EH (cell line): ENCODE results near the gene KIN.
"Not testable (repeated sequence)": the region's sequence is repeated elsewhere in the genome, so short reads cannot be mapped to it uniquely, and the experiment has no call there.

Experiments
- DNase-seq: peaks from one replicate; pipeline ENCODE4 v3.0.0-alpha.2; 2015; ENCODE audit warnings: low read depth

The KIN gene

DNA sequence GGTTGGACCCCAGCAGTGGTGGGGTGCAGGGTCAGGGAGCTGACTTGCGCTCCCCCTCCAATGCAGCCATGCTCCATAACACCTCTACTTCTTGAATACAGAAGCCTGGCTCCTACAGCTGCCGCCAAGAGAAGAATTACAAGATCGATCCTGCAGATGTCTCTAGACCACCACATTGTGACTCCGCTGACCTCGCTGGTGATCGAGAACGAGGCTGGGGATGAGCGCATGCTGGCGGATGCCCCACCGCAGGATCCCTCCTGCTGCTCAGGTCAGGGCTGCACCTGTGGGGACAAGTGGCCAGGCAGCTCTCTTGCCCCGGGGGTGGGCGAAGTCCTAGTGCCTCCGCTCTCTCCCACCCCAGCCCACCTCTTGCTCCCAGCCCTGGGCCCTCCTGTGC, 53.0 kb downstream of the KIN start:
- no peak for DNase-seq

DNA sequence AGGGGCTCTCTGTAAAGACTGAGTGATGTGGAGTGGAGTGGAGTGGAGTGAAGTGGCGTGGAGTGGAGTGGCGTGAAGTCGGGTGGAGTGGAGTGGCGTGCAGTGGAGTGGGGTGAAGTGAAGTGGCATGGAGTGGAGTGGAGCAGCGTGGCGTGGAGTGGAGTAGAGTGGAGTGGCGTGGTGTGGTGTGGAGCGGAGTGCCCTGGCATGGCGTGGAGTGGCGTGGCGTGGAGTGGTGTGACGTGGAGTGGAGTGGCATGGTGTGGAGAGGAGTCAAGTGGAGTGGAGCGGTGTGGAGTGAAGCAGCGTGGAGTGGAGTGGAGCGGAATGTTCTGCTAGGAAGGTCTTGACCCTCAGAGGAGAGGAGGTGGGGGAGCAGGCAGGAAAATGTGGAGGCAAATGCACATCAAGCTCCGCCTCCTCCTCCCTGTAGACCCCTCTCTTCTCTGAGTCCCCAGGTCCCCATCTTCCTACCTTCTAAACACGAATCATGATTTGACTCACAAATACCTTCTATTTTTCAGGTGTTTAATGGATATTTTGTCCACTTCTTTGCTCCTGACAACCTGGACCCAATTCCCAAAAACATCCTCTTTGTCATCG, 64.8 kb downstream of the KIN start:
- no peak for DNase-seq

DNA sequence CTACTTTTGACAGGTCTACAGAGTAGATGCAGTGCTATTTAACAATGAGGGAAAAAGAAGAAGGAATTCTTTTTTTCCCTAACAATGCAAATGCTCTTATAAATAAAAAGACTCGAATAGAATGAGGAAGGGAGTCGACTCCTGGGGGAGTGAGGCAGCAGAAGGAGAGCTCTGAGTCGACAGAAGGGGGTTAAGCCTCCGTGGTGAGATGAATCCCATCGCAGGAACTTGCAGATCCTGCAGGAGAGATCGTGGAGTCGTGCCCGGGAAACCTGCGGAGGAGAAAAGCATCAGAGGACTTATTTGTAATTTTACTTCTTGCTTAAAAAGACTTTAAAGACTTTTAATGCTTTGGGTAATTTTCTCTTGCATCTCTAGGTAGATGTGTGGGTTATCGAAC, 67.3 kb downstream of the KIN start:
- DNase-seq: no peak

DNA sequence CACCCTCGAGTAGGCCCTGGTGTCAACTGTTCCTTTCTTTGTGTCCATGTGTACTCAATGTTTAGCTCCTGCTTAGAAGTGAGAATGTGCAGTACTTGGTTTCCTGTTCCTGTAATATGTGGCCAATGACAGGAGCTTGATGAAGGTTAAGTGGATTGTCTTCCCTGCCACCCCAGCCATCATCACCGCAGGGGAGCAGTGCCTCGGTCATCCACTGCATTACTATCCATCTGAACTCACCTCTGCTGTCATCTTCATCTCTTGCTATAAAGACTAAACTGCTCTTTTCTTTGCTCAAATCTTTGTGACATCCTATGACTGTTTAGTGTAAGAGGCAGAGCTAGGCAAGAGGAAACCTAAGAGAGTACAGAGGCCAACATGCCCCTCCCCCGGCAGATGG, 69.1 kb downstream of the KIN start:
- no peak for DNase-seq

DNA sequence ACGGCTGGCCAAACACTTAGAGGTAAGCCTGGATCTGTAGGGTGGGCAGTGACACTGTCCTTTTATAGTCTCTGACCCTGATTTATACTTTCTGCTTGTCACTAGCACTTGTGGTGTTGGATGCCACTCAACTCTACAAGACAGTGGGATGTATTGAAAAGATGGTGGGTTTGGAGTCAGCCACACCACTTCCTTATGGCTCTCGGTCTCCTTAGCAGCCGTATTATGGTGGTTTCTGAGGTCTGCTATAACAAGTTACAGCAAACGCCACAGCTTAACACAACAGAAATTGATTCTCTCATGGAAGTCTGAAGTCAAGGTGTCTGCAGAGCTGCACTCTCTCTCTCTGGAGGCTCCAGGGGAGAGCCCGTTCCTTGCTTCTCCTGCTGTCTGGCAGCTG, 70.0 kb downstream of the KIN start:
- no peak for DNase-seq

DNA sequence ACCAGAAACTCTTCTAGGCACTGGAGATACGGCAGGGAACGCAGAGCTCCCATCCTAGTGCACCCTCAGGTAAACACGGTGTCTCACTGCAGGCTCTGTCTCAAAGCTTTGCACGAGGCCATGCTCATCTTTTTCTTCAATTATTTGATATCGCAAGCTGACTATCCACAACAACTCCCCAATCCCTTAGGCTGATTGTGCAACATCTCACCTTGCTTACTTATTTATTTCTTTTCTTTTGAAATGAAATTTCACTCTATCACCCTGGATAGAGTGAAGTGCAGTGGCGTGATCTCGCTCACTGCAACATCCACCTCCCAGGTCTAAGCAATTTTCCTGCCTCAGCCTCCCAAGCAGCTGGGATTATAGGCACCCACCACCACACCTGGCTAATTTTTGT, 72.3 kb downstream of the KIN start:
- DNase-seq: no peak

DNA sequence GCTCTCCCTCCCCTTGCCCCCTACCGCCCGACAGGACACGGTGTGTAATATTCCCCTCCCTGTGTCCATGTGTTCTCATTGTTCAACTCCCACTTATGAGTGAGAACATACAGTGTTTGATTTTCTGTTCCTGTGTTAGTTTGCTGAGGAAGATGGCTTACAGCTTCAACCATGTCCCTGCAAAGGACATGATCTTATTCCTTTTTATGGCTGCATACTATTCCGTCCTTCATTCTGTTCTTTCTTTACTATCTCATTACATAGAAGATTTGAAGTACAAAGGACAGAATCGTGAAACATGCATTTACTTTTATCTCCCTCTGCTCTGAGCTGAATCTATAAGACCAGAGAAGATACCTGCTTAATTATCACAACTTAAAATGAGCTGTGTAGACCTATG, 76.7 kb downstream of the KIN start:
- DNase-seq: not testable (repeated sequence)

DNA sequence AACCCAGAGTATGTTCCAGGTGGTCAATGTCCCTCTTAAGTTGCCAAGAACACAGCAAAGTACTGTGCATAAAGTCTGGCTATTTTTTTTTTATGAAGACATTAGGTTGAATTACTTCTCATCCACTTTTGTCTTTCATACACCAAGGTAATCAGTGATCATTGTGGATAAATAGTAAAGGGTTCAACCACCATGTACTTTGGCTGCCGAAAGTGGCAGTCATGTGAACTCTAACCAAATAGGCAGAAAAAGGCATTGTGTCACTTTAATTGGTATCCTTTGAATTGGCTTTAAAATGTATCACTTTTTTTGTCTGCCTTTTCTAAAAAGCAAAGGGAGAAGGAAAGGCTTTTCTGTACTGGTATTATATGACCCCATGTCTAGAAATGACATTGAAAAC, 77.3 kb downstream of the KIN start:
- DNase-seq: no peak

DNA sequence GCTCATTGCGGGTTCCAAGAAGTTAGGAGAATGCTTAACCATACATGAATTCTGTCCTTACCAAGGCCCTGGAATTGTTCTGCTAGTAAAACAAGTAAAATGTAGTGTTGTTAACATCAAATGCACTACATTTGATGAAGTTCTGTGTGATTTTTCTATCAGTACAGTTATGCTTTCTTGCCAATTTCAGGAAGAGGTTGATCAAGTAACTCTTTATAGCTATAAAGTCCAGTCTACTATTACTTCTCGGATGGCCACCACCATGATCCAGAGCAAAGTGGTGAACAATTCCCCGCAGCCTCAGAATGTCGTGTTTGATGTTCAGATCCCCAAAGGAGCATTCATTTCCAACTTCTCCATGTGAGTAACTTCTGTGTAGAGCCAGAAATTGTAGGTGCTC, 79.0 kb downstream of the KIN start:
- no peak for DNase-seq

DNA sequence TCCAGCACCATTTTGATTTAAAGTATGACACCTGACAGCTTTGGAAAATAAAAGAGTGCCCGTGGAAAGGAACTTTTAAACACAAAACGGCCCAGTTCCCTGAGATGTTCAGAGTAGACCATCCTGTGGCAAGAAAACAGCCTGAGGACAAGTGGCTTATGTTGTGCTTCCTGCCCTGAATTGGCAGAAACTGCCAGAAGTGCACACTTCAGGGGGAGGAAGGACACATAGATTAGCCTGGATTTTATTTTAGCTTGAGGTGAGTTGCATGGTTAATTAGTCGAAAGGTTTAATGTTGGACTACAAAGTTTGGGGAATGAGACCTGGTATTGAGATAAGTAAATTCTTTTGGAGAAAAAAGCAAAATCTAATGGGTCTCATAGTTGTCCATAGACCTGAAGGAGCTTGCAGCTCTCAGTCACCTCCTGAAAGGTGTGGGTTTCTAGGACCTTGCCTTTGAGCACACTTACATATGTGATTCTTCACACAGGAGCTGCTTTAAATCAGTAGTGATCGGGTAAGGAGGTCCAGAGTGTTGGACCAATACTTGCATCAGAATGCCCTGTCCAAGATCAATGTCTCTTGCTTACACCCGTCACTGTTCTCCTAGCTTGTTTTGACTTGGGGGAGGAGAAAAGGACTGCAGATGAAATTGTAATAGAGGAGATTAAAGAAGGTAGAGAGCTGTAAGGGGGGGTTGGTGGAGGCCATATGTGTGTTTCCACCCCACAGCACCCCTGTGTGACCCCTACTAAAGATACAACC, 79.8 kb downstream of the KIN start:
- no peak for DNase-seq

DNA sequence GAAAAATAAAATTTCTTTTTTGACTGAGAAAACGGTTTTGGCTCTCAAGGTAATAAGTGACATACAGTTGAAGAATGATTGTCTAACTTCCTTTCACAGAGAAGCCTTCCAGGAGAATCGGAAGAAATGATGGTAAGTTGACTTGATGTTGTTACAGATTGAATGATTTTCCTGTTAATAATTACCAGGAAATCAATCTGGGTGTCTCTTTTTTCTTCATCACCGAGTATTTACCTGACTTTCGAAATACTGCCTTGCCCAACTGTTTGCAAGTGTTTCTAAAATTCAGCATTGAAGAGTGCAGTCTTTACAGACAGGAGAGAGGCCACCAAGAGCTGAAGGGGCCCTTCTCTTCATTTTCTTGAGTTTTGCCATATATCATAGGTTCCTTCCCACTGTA, 80.7 kb downstream of the KIN start:
- DNase-seq: no peak

DNA sequence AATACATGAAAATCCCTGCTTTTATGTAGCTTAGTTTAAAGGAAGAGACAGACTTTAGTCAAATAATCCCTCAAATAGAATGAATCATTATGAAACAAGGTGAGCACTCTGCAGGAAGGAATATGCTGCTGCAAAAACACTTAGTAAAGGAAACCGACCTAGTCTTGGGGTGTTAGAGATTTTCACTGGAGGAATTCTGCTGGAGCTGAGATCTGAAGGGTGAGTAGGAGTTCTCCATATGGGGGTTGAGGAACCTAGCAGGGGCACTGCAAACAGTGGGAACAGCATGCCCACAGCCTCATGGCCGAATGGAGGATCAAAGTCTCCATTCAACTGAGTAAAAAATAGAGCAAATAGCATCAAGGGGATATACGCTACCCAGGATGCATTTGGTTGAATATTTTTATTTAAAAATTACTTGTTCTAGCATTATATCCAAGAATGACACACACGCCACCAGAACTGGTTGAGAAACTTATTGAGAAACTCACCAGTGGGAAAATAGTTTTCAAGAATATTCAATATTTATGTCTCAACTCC, 81.2 kb downstream of the KIN start:
- no peak for DNase-seq

DNA sequence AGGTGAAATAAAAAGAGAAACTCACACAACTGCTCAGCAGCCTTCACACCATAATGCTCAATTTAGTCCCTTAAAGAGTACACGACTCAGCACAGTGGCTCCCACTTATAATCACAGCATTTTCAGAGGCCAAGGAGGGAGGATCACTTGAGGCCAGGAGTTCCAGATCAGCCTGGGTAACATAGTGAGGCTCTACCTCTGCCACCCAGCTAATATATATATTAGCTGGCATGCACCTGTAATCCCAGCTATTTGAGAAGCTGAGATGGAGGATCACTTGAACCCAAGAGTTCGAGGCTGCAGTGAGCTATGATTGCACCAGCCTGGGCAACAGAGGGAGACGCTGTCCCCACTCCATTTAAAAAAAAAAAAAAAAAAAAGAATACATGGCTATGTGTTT, 82.5 kb downstream of the KIN start:
- no peak for DNase-seq

DNA sequence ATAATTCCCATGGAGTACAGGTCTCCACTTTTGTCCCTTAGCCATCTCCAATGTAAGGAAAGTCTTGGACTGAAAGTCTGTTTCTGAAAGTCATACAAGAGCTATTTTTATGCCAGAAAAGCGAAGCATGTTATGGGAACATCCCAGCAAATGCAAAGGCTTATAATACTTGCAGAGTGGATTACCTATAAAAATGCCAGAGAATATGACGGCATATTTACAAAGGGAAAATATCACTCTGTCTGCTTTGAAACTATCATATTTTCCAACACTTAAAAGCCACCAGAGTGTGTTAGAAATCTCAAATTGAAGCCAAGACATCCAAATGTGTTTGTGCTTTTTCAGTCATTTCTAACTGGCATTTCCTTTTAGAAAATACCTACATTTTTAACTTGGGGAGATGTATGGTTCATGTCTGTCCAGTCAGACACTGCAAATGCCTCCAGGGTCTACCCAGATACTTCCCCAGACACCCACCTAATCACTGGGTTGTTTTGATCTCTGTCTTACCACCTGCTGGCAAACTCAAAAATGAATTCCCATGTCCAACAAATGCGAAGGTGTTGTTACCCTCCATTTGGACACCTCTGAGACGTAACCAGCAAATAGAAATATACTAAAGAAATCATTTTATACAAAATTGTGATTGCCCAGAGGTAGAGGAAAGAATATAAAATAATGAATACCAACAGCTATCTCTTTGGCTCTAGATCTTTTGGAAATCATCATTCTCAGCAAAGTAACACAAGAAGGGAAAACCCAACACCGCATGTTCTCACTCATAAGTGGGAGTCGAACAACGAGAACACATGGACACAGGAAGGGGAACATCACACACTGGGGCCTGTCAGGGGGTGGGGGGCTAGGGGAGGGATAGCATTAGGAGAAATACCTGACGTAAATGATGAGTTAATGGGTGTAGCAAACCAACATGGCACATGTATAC, 83.4 kb downstream of the KIN start:
- no peak for DNase-seq

DNA sequence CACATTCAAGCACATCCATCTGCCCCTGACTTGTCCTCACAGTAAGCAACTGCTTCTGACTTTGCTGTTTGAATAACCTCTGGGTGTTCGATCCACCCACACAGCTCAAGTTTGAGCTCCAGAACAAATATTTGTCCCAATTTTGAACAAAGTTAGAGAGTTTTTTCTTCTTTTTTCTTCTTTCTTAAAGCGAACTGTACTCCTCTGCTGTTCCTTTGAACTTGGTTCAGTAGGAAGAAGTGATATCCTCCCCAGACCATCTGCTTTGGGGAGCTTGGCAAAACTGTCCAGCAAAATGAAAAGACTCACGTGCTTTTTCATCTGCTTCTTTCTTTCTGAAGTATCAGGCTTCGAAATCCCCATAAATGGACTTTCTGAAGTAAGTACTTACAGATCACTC, 84.7 kb downstream of the KIN start, which contains the start of gene ITIH2:
TSS of gene ITIH2 (plus strand) at position 177 of the 400 bp plus-strand sequence. CDS start at position 296, 119 bp downstream.
- DNase-seq: no peak

DNA sequence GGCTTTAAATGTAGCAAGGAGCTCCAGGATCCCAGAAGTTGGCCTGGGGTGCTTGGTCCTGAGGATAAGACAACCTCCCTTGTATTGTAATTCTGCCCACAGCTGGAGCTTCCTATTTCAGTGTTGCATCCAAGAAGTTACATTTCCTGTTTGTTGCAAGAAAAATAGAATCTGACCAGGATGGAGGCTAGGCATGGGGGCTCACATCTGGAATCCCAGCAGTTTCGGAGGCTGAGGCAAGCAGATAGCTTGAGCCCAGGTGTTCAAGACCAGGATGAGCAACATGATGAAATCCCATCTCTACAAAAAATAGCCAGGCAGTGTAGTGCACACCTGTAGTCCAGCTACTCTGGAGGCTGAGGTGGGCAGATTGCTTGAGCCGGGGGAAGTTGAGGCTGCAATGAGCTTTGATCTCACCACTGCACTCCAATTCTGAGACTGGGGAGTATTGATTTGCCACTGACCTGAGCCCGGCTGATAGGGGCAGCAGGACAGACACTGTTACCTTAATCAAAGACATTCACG, 85.4 kb downstream of the KIN start:
- DNase-seq: no peak

DNA sequence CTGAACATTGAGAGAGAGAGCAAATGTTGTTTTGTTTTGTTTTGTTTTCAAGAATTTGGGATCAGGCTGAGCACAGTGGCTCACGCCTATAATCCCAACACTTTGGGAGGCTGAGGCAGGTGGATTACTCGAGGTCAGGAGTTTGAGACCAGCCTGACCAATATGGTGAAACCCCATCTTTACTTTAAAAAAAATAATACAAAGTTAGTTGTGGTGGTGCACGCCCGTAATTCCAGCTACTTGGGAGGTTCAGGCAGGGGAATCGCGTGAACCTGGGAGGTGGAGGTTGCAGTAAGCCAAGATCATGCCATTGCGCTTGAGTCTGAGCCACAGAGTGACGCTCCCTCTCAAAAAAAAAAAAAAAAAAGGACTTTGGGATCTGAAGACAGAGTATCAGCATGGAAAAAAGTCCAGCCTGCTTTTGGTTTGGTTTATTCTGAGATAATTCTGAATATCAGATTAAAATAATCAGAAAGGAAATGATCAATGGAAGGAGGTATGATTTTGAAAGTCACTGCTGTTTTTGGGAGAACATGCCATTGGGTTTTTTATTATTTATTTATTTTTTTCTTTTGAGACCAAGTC, 86.5 kb downstream of the KIN start:
- DNase-seq: no peak
